ENCODE data around the gene MCM3AP. TPM values are rescaled to one million over a fixed set of nuclear protein-coding genes. Genes with fewer than 3 reads are reported as not detected.

The MCM3AP gene
- total and polyA plus RNA-seq, 7 donors: 44.0 to 104 (median 79.9) TPM

DNA sequence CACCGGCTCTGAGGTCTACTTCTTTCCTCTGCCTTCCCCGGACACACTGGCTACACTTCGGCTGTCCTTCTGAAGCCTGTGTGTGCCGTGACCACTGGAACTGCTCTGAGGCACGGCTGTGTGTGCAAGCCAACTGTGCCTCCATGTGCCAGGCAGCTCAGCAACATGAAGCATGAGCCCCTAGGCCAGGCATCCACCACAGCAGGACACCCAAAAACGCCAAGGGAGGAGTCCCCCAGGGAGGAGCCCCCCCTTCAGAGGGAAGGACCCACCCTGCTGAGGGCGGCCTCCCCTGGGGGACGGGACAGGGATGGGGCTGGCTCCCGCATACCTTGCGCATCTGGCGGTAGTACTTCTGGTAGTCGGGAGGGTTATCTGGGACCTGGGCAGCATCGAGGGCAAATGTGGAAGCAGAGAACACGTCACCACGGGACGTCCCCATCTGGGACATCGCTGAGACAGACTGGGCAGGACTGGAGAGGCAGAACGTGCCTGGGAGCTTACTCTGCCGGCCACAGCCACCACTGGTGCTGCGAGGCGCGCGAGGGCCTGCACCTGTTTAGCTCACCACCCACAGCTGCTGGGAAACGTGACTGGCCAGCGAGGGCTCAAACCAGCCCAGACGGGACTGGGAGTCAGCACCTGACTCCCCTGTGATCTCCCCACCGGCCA lies 77.4 kb downstream of the MCM3AP start:
- intact Hi-C loops (cut with DNase I): no loop called here
- no peaks in the 10 kb centered on the region for H3K4me1 ChIP-seq
- H3K27ac ChIP-seq: no peak overlapping the region
- TF ChIP-seq, protein P1, sequence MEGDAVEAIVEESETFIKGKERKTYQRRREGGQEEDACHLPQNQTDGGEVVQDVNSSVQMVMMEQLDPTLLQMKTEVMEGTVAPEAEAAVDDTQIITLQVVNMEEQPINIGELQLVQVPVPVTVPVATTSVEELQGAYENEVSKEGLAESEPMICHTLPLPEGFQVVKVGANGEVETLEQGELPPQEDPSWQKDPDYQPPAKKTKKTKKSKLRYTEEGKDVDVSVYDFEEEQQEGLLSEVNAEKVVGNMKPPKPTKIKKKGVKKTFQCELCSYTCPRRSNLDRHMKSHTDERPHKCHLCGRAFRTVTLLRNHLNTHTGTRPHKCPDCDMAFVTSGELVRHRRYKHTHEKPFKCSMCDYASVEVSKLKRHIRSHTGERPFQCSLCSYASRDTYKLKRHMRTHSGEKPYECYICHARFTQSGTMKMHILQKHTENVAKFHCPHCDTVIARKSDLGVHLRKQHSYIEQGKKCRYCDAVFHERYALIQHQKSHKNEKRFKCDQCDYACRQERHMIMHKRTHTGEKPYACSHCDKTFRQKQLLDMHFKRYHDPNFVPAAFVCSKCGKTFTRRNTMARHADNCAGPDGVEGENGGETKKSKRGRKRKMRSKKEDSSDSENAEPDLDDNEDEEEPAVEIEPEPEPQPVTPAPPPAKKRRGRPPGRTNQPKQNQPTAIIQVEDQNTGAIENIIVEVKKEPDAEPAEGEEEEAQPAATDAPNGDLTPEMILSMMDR (IDR thresholded peaks at IDR 0.05): no peak
- H3K4me3 ChIP-seq: no peak overlapping the region
- ATAC-seq: no peak
- 79 to 89% (median 85%) methylated on average over 25 to 27 of the region's 27 CpGs for WGBS, 3 donors
- DNase-seq: no peak
- H3K36me3 ChIP-seq (ENCODE audit: insufficient read depth in 1 of 2, low read depth in 1 of 2): peaks cover 0 to 93% of the 10 kb centered on the region in 2 donors
- H3K9me3 ChIP-seq: no peaks in the 10 kb centered on the region
- H3K27me3 ChIP-seq (ENCODE audit: insufficient read depth in 3 of 3, low read length in 2 of 3): no peaks in the 10 kb centered on the region

DNA sequence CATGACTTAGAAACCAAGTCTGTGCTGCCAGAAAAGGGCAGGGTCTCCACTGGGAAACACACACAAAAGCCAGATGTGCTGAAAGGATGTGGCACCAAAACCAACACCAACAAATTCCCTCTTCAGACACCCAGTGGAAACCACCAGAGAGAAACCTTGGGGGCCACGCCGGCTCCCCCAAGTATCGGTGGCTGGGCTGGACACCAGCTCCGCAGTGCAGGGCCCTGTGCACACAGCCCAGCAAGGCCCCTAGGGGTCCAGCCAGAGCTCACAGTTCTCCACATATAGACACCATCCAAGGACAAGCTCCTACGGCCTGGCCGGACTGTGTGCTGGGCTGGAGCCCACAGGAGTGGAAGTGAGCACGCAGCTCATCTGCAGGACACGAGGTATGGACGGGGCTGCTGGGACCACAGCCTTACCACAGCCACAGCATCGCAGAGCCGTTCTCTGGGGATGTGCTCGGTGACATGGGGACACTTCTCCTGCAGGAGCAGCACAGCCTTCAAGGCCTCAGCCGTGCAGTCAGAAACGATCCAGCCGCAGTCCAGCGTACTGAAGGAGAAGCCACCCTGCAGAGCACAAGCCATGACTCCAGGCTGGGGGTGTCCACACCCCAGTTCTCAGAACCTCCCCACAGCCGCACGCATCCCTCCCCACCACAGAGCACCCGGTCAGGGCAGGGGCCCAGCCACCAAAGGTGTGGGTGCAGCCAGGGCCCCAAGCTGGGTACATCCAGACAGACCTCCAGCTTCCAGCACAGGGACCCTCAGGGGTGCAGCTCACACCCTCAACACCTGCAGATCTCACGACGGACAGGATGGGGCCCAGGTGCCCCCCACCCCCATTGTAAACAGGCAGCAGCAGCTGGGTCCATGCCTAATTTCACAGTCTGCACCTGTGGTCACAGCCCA lies 78.1 kb downstream of the MCM3AP start:
- intact Hi-C loops (cut with DNase I): no loop called here
- no peaks in the 10 kb centered on the region for H3K27me3 ChIP-seq (ENCODE audit: insufficient read depth in 3 of 3, low read length in 2 of 3)
- H3K4me1 ChIP-seq: no peaks in the 10 kb centered on the region
- H3K9me3 ChIP-seq: no peaks in the 10 kb centered on the region
- 91 to 95% (median 93%) methylated on average over 20 to 21 of the region's 21 CpGs for WGBS, 3 donors
- TF ChIP-seq, protein P1 (IDR thresholded peaks at IDR 0.05): no peak
- ATAC-seq (no peak), DNase-seq (peak in 1 of 2 donors; percentile 40)
- H3K36me3 ChIP-seq (ENCODE audit: insufficient read depth in 1 of 2, low read depth in 1 of 2): peaks cover 0 to 90% of the 10 kb centered on the region in 2 donors
- H3K4me3 ChIP-seq: no peak overlapping the region
- no peak overlapping the region for H3K27ac ChIP-seq

- Histone ChIP-seq H3K27me3 (ENCODE audit: insufficient read depth in 3 of 3, low read length in 2 of 3) (no peaks in the 10 kb centered on the region), H3K36me3 (ENCODE audit: insufficient read depth in 1 of 2, low read depth in 1 of 2) (peaks cover 0 to 83% of the 10 kb centered on the region in 2 donors), H3K4me1 (no peaks in the 10 kb centered on the region), H3K4me3 (no peak overlapping the region), H3K27ac (no peak overlapping the region), H3K9me3 (no peaks in the 10 kb centered on the region)
- peak in 1 of 2 donors; percentile 41 for DNase-seq
- intact Hi-C loops (cut with DNase I): no loop called here
- TF ChIP-seq, protein P1 (IDR thresholded peaks at IDR 0.05): no peak
- WGBS, 3 donors: 89 to 93% (median 90%) methylated on average over 23 to 24 of the region's 24 CpGs
- ATAC-seq: no peak
These were observed 79.0 kb downstream of the MCM3AP start for GRCh38 chr21:46206163-46207005.

- no peaks in the 10 kb centered on the region for H3K9me3 ChIP-seq
- no peaks in the 10 kb centered on the region for H3K27me3 ChIP-seq (ENCODE audit: insufficient read depth in 3 of 3, low read length in 2 of 3)
- no peak for ATAC-seq
- no peak overlapping the region for H3K27ac ChIP-seq
- no peaks in the 10 kb centered on the region for H3K4me1 ChIP-seq
- peaks cover 0 to 81% of the 10 kb centered on the region in 2 donors for H3K36me3 ChIP-seq (ENCODE audit: insufficient read depth in 1 of 2, low read depth in 1 of 2)
- DNase-seq: peak; percentile 1 to 37
- TF ChIP-seq, protein P1 (IDR thresholded peaks at IDR 0.05): no peak
- no peak overlapping the region for H3K4me3 ChIP-seq
- 83 to 94% (median 83%) methylated on average over 15 to 16 of the region's 16 CpGs for WGBS, 3 donors
- intact Hi-C loops (cut with DNase I): no loop called here
These were observed 79.6 kb downstream of the MCM3AP start for GRCh38 chr21:46205766-46206162.

Measured in psoas muscle (tissue), 8 donors.